Activated CD4-positive, alpha-beta T cell treated with anti-CD3 and anti-CD28 coated beads, Interleukin-2, amount 50 U/mL, for 16 hours (primary cell): ENCODE measurements around the gene ANKLE1.

ENCODE experiments used
- DNase-seq: peaks from one replicate; pipeline ENCODE4 v3.0.0-alpha.2; 2020

The ANKLE1 gene

GRCh38 chr19:17327654-17328516 is 46.2 kb downstream of the ANKLE1 start:
- DNase-seq = no peak

- no peak for DNase-seq
Measured at GRCh38 chr19:17328517-17329365, 47.0 kb downstream of the ANKLE1 start.

- DNase-seq = no peak
Measured at GRCh38 chr19:17329366-17330261, 47.9 kb downstream of the ANKLE1 start.

- DNase-seq = no peak
Measured at GRCh38 chr19:17330262-17331044, 48.8 kb downstream of the ANKLE1 start.

- no peak for DNase-seq
Measured at GRCh38 chr19:17331045-17331558, 49.4 kb downstream of the ANKLE1 start.

GRCh38 chr19:17332360-17332676 is 50.6 kb downstream of the ANKLE1 start:
- no peak for DNase-seq

GRCh38 chr19:17332677-17333581 is 51.2 kb downstream of the ANKLE1 start:
- peak; percentile 42 for DNase-seq

- peak; percentile 91 for DNase-seq
Measured at GRCh38 chr19:17333611-17334413, 52.1 kb downstream of the ANKLE1 start.

GRCh38 chr19:17334414-17335409 is 53.0 kb downstream of the ANKLE1 start, which contains the start of gene ANO8:
ANO8 (minus strand) TSS chr19:17334855; CDS start chr19:17334670, 185 bp downstream.
- peak; percentile 96 for DNase-seq

GRCh38 chr19:17335575-17335974 is 53.9 kb downstream of the ANKLE1 start:
- no peak for DNase-seq
